Upper lobe of left lung (tissue), 4 donors: ENCODE data around the gene HNRNPA1.

Experiments
- EP300 ChIP-seq, 4 donors: sonication (generic); formaldehyde crosslinking; IDR thresholded peaks; one replicate each; pipeline ENCODE4 v1.5.1; 2017; ENCODE audit warnings: antibody characterized with exemption in 4 of 4, control low read depth in 2 of 4
- POLR2A ChIP-seq, 4 donors: fragments of 450-650 bp; IDR thresholded peaks; one replicate each; pipeline ENCODE4 v1.5.1; 2016 to 2017; ENCODE audit warnings: antibody characterized with exemption in 4 of 4, mild to moderate bottlenecking in 2 of 4
- POLR2AphosphoS5 ChIP-seq, 2 donors: sonication (generic); formaldehyde crosslinking; IDR thresholded peaks; one replicate each; pipeline ENCODE4 v1.5.1; 2017; ENCODE audit warnings: antibody characterized with exemption in 2 of 2
- TF ChIP-seq, protein P1 (sequence below), 6 experiments: fragments of 450-650 bp in 4 of 6; fragments of 200-600 bp in 2 of 6; sonication (generic) in 2 of 6; IDR thresholded peaks; one replicate each; pipeline ENCODE4 v1.5.1; 2016 to 2019; ENCODE audit warnings: antibody characterized with exemption in 6 of 6

GRCh38 chr12:54300732-54301427, 20.4 kb downstream of the HNRNPA1 start, which contains the start of gene NFE2:
- TF ChIP-seq, protein P1, sequence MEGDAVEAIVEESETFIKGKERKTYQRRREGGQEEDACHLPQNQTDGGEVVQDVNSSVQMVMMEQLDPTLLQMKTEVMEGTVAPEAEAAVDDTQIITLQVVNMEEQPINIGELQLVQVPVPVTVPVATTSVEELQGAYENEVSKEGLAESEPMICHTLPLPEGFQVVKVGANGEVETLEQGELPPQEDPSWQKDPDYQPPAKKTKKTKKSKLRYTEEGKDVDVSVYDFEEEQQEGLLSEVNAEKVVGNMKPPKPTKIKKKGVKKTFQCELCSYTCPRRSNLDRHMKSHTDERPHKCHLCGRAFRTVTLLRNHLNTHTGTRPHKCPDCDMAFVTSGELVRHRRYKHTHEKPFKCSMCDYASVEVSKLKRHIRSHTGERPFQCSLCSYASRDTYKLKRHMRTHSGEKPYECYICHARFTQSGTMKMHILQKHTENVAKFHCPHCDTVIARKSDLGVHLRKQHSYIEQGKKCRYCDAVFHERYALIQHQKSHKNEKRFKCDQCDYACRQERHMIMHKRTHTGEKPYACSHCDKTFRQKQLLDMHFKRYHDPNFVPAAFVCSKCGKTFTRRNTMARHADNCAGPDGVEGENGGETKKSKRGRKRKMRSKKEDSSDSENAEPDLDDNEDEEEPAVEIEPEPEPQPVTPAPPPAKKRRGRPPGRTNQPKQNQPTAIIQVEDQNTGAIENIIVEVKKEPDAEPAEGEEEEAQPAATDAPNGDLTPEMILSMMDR (IDR thresholded peaks at IDR 0.05): peak in 2 of 6 experiments; percentile 14 to 27
- TF ChIP-seq POLR2A (IDR thresholded peaks at IDR 0.05) (peak in 1 of 4 donors; percentile 58), EP300 (IDR thresholded peaks at IDR 0.05) (no peak), POLR2AphosphoS5 (IDR thresholded peaks at IDR 0.05) (peak; percentile 22 to 42)
